Kidney tubule cell (primary cell): ENCODE measurements around the gene VAV1.

Experiments used
- DNase-seq: peaks from one replicate; pipeline ENCODE4 v3.0.0-alpha.2; 2018; ENCODE audit warnings: low spot score

Gene VAV1

DNA sequence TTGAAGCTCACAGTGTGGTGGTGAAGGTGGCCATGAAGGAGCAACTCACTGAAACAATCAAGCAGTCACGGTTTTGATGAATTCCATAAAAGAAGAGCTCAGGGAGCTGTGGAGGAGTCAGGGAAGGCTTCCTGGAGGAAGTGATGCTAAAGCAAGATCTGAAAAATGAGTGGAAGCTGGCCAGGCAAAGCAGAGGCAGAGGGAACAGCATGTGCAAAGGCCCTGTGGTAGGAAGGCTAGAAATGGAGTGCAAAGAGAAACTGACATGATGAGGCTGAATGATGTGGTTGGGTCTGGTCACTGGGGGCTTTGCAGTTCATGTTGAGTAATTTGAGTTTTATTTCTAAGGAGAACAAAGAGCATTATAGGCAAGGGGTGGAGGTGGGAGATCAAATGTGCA is 121.8 kb downstream of the VAV1 start:
- no peak for DNase-seq

DNA sequence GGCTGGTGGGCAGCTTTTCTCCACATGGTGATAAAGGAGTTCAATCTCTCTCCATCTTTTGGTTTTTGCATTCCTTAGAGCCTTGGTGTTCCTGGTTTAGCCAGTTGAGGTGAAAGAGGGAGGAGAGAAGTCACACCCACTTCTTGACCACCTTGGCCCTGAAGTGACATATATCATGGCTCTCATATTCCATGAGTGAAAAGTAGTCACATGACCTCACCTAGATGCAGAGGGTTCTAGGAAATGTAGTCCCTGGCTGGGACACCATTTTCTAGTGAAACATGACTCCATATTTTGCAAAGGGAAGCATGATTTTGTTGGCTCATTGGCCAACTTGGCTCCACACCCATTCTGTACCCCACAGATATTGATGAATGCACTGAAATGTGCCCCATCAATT is 130.9 kb downstream of the VAV1 start:
- DNase-seq, result no peak

- DNase-seq, result no peak
These were observed 134.1 kb downstream of the VAV1 start for GRCh38 chr19:6906559-6907060.
